Keratinocyte (primary cell): Measurements from ENCODE around the gene PTPRN2. TPM values are rescaled to one million over a fixed set of nuclear protein-coding genes. Genes with fewer than 3 reads are reported as not detected.

Experiments used
- DNase-seq: peaks from one replicate; pipeline ENCODE4 v3.0.0-alpha.2; 2011; ENCODE audit warnings: low read depth, missing footprints, low spot score
- FAIRE-seq: peaks from 2 replicates; lab custom pipeline; 2011; peaks lifted over from hg19 to GRCh38; lab: Jason Lieb, UNC
- H2AFZ ChIP-seq: 2 replicates; pipeline ENCODE4 v1.6.0; 2012; ENCODE audit warnings: low read length, control low read depth, inconsistent platforms; ENCODE audit not compliant: control insufficient read depth
- H3K27ac ChIP-seq: 2 replicates; pipeline ENCODE4 v1.5.1; 2011; ENCODE audit warnings: low read length; ENCODE audit not compliant: control insufficient read depth, insufficient read depth
- H3K27me3 ChIP-seq: 3 replicates; pipeline ENCODE4 v1.6.0; 2011; ENCODE audit warnings: low read length; ENCODE audit not compliant: control insufficient read depth, insufficient read depth; ENCODE audit errors: extremely low read depth
- H3K36me3 ChIP-seq, 2 experiments: 2 replicates in 1 of 2; 3 replicates in 1 of 2; pipeline ENCODE4 v1.5.1; 2011; ENCODE audit warnings: low read length in 2 of 2, mild to moderate bottlenecking in 1 of 2; ENCODE audit not compliant: control insufficient read depth in 2 of 2, insufficient read depth in 2 of 2; ENCODE audit errors: extremely low read depth in 1 of 2
- H3K4me1 ChIP-seq: 3 replicates; pipeline ENCODE4 v1.5.1; 2011; ENCODE audit warnings: low read length; ENCODE audit not compliant: control insufficient read depth, insufficient read depth; ENCODE audit errors: extremely low read depth
- H3K4me2 ChIP-seq: 3 replicates; pipeline ENCODE4 v1.6.0; 2011; ENCODE audit warnings: low read depth, low read length; ENCODE audit not compliant: control insufficient read depth, insufficient read depth; ENCODE audit errors: extremely low read depth
- H3K4me3 ChIP-seq, 3 experiments: fragments of 200-600 bp in 1 of 3; sonication (generic) in 1 of 3; 2 replicates in 2 of 3; 3 replicates in 1 of 3; pipeline ENCODE4 v1.5.1; 2011 to 2016; ENCODE audit warnings: low read length in 3 of 3, mild to moderate bottlenecking in 3 of 3, control low read depth in 2 of 3, inconsistent platforms in 1 of 3, low read depth in 1 of 3, mixed read lengths in 1 of 3, mixed run types in 1 of 3, moderate library complexity in 1 of 3; ENCODE audit not compliant: control insufficient read depth in 2 of 3, insufficient read depth in 2 of 3; ENCODE audit errors: extremely low read depth in 1 of 3
- H3K79me2 ChIP-seq: 2 replicates; pipeline ENCODE4 v1.6.0; 2012; ENCODE audit warnings: low read length; ENCODE audit not compliant: control insufficient read depth, insufficient read depth
- H3K9ac ChIP-seq: 3 replicates; pipeline ENCODE4 v1.6.0; 2011; ENCODE audit warnings: low read length; ENCODE audit not compliant: control insufficient read depth, insufficient read depth; ENCODE audit errors: extremely low read depth
- H3K9me1 ChIP-seq: 3 replicates; pipeline ENCODE4 v1.6.0; 2011; ENCODE audit warnings: low read length; ENCODE audit not compliant: control insufficient read depth, insufficient read depth; ENCODE audit errors: extremely low read depth
- H3K9me3 ChIP-seq: 2 replicates; pipeline ENCODE4 v1.5.1; 2012; ENCODE audit warnings: low read depth, low read length; ENCODE audit not compliant: control insufficient read depth
- H4K20me1 ChIP-seq: 3 replicates; pipeline ENCODE4 v1.6.0; 2011; ENCODE audit warnings: low read length; ENCODE audit not compliant: control insufficient read depth, insufficient read depth; ENCODE audit errors: extremely low read depth
- EZH2 ChIP-seq: IDR thresholded peaks from one replicate; pipeline ENCODE4 v1.6.1; 2012; ENCODE audit warnings: inconsistent platforms, mild to moderate bottlenecking, low read length, moderate library complexity
- dilution Hi-C: fragments of 300-500 bp; cut with MboI; formaldehyde crosslinking; loops from one replicate; pipeline ENCODE4 v1.7.0; 2020; ENCODE audit warnings: low sequenced_read_pairs; ENCODE audit not compliant: extremely low pct_ligation_motif_present
- polyA plus RNA-seq, 5 experiments: library from polyadenylated mRNA; depleted of rRNA in 3 of 5; stranded (reverse) in 3 of 5; stranded (forward) in 1 of 5; unstranded in 1 of 5; fragments of >200 nt; gene quantifications; 1 replicate in 1 of 5; 2 replicates in 3 of 5; 3 replicates in 1 of 5; pipeline versions ENCODE4 v1.2.1 to v1.2.3, GENCODE V29; 2011 to 2012; ENCODE audit warnings: missing spikeins in 2 of 5, low read depth in 1 of 5, low replicate concordance in 1 of 5
- TF ChIP-seq, protein P1 (sequence below), 3 experiments: IDR thresholded peaks in 1 of 3; conservative IDR thresholded peaks in 1 of 3; optimal IDR thresholded peaks in 1 of 3; 2 replicates in 2 of 3; 3 replicates in 1 of 3; pipeline versions ENCODE3 to v1.5.1; 2011; ENCODE audit warnings: low read length in 3 of 3, mild to moderate bottlenecking in 3 of 3, moderate library complexity in 2 of 3, control low read depth in 1 of 3, inconsistent platforms in 1 of 3; ENCODE audit not compliant: insufficient read depth in 2 of 3; ENCODE audit errors: extremely low read depth in 1 of 3

The PTPRN2 gene
- polyA plus RNA-seq, 1 donor (not counting 4 experiments of a cell fraction or from before 2014, with no cell fraction given), result not detected

- no peaks in the 10 kb centered on the region for H3K36me3 ChIP-seq
- no peak overlapping the region for H3K4me3 ChIP-seq
- no peak overlapping the region for H3K4me2 ChIP-seq
- no peaks in the 10 kb centered on the region for H3K79me2 ChIP-seq
- H3K4me1 ChIP-seq, result no peaks in the 10 kb centered on the region
- H4K20me1 ChIP-seq, result no peaks in the 10 kb centered on the region
- FAIRE-seq (no peak), DNase-seq (no peak)
- H3K9me3 ChIP-seq, result peaks cover 15% of the 10 kb centered on the region
- no peaks in the 10 kb centered on the region for H3K9me1 ChIP-seq
- H3K27ac ChIP-seq, result no peak overlapping the region
- dilution Hi-C loops, result no loop called here
- H2AFZ ChIP-seq, result no peak overlapping the region
- H3K27me3 ChIP-seq, result no peaks in the 10 kb centered on the region
- H3K9ac ChIP-seq, result no peak overlapping the region
- TF ChIP-seq, protein P1, sequence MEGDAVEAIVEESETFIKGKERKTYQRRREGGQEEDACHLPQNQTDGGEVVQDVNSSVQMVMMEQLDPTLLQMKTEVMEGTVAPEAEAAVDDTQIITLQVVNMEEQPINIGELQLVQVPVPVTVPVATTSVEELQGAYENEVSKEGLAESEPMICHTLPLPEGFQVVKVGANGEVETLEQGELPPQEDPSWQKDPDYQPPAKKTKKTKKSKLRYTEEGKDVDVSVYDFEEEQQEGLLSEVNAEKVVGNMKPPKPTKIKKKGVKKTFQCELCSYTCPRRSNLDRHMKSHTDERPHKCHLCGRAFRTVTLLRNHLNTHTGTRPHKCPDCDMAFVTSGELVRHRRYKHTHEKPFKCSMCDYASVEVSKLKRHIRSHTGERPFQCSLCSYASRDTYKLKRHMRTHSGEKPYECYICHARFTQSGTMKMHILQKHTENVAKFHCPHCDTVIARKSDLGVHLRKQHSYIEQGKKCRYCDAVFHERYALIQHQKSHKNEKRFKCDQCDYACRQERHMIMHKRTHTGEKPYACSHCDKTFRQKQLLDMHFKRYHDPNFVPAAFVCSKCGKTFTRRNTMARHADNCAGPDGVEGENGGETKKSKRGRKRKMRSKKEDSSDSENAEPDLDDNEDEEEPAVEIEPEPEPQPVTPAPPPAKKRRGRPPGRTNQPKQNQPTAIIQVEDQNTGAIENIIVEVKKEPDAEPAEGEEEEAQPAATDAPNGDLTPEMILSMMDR (optimal IDR thresholded peaks at IDR 0.05 in 1 of 3, IDR thresholded peaks at IDR 0.05 in 1 of 3, conservative IDR thresholded peaks at IDR 0.05 in 1 of 3; ENCODE audit: extremely low read depth in 1 of 3, insufficient read depth in 2 of 3, low read length in 3 of 3), result no peak
- no peak for TF ChIP-seq EZH2
These were observed 315.0 kb downstream of the PTPRN2 start for GRCh38 chr7:158272509-158273137.

GRCh38 chr7:158272091-158272490 lies 315.5 kb downstream of the PTPRN2 start:
- FAIRE-seq, result no peak
- dilution Hi-C loops, result no loop called here
- no peak overlapping the region for H3K4me2 ChIP-seq
- no peak overlapping the region for H3K4me3 ChIP-seq
- no peaks in the 10 kb centered on the region for H4K20me1 ChIP-seq
- no peak overlapping the region for H3K9ac ChIP-seq
- TF ChIP-seq, protein P1 (optimal IDR thresholded peaks at IDR 0.05 in 1 of 3, IDR thresholded peaks at IDR 0.05 in 1 of 3, conservative IDR thresholded peaks at IDR 0.05 in 1 of 3; ENCODE audit: extremely low read depth in 1 of 3, insufficient read depth in 2 of 3, low read length in 3 of 3), result no peak
- TF ChIP-seq EZH2, result no peak
- no peak for DNase-seq
- H3K27me3 ChIP-seq, result no peaks in the 10 kb centered on the region
- no peak overlapping the region for H2AFZ ChIP-seq
- no peaks in the 10 kb centered on the region for H3K79me2 ChIP-seq
- H3K9me3 ChIP-seq, result peaks cover 14% of the 10 kb centered on the region
- H3K9me1 ChIP-seq, result no peaks in the 10 kb centered on the region
- H3K27ac ChIP-seq, result no peak overlapping the region
- no peaks in the 10 kb centered on the region for H3K4me1 ChIP-seq
- no peaks in the 10 kb centered on the region for H3K36me3 ChIP-seq
